GOT3 (cell line): ENCODE measurements around the gene ZNF543.
"Not testable (repeated sequence)": the region's sequence is repeated elsewhere in the genome, so short reads cannot be mapped to it uniquely, and the experiment has no call there.

ENCODE experiments used
- DNase-seq: peaks from one replicate; lab custom pipeline; 2025; ENCODE audit warnings: mixed read lengths; lab: John Stamatoyannopoulos, UW

Gene ZNF543

DNA sequence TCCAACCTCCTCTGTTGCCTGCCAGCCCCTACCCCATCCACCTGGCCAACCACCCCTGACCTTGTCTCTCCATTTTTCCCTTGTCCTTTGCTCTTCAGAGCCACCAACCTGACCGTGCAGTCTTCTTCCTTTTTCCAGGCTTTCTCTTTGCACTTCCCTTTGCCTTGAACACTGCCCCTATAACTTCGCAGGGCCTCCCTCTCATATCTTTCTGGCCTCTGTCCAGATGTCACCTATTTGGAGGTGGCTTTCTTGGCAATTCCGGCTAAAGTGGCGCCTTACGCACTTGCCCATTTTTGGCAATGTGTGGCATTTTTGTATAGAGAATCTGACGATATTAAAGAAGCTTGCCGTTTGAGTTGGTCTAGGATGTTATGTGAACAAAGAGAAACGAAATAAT, 844 bp downstream of the ZNF543 start:
- DNase-seq = no peak

DNA sequence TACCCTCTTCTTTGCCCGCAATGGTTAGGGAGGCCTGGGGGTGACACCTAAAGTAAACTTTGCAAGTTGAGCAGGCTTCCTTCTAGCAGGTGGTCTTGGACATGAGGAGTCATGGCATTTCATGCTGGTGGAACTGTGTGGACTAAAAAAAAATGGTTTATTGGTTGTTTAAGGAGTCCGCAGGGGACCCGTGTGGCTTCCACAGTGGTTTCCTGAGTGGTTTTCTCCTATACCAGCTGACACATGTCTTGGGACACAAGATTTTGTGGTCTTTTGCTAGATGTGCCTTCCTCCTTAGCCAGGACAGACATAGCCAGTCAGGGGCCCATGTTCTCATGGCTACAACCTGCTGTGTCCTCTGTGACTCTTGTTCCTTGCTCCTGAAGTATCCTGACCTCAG, 1.5 kb downstream of the ZNF543 start:
- DNase-seq = no peak

DNA sequence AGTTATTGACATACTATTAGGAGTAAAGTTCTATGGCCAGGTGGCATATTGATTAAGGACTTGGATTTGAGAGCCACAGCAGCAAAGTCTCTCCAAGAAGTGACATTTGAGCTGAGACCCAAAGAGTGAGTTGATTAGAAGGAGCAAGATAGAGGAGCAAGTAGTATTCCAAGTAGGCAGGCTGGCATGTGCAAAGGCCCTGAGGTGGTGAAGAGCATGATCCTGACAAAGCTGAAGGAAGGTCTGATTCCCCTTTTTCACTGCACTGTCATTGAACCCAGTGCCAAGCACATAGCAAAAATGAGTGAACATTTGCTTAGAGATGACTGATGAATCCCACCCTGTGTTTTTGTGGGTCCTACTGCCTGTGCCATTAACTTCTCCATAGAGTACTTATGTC, 4.7 kb downstream of the ZNF543 start:
- no peak for DNase-seq

- DNase-seq = no peak
Observed at GRCh38 chr19:57327993-57328392, 7.7 kb downstream of the ZNF543 start.

GRCh38 chr19:57334191-57334590, 13.9 kb downstream of the ZNF543 start:
- no peak for DNase-seq

DNA sequence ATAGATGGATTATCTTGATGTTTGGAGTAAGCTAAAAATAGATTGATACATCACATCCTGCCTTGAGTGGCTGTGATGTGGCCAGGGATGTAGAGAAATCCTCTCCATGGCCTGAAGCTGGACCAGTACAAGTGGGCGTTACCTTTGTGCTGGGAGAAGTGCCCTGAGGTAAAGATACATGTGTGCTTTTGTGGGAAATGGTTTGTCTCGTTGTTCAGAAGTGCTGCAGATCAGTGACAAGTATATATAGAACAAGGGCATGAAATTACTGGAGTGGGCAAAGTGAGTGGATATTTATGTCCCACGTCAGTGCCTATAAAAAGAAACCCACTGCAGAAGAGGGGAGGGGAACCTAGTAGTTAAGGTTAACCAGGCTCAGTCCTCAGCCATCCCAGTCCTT, 18.6 kb downstream of the ZNF543 start:
- no peak for DNase-seq

- no peak for DNase-seq
Observed at GRCh38 chr19:57342582-57342981, 22.3 kb downstream of the ZNF543 start.

- no peak for DNase-seq
Observed at GRCh38 chr19:57348136-57348535, 27.9 kb downstream of the ZNF543 start.

- peak; percentile 67 for DNase-seq
Observed at GRCh38 chr19:57350877-57351805, 30.9 kb downstream of the ZNF543 start, which contains the start of gene ZNF304. TSS of gene ZNF304 (plus strand) at chr19:57351271. CDS start at chr19:57351665, 394 bp downstream.

DNA sequence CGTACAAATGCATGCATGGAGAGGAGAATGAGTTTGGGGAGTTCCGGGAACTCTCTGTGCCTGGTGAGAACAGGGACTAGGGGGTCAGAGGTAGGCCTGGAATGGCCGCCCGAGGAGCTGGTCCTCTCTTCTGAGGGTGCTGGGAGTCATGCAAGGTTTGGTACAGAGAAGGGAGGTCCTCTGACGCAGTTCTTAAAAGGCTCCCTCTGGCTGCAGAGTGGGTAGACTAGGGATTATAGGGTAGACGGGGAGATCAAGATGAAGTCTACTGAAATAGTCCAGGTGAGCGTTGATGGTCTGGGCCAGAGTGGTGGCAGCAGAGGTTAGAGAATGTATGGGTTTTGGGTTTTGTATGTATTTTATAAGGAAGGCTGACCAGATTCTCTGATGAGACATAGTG, 31.6 kb downstream of the ZNF543 start:
- no peak for DNase-seq

GRCh38 chr19:57355916-57356315, 35.6 kb downstream of the ZNF543 start:
- no peak for DNase-seq

GRCh38 chr19:57357406-57357805, 37.1 kb downstream of the ZNF543 start:
- DNase-seq = no peak

DNA sequence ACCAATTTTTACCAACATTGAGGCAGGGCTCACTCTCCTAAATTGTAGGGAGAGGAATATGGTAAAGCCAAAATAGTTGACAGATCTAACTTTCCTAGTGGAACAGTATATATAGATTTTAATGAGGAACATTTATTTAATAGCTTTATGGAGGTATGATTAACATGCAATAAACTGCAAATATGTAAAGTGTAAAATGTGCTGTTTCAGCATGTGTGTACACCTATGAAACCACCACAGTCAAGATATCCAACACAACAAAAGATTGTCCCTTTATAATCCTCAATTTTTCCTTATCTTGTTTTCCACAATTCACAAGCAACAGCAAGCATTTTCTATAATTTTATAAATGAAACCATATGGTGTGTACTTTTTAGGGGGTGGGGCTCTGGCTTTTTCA, 39.0 kb downstream of the ZNF543 start:
- DNase-seq = no peak

DNA sequence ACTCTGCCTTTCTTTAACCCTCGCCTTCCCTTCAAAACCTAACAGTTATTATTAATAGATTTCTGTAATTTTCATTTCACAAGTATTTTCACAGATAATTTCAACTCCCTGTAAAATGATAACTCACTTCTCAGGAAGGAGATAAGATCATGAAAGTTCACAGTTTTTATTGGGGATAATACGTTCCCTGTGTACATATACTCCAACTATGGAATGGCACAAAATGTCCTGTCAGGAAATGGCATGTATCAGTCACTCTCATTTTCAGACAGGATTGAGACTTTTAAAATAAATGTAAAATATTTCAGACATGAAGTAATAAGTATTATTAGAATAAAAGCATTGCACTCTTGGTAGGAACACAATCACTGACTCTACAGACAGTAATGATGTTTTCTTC, 42.1 kb downstream of the ZNF543 start:
- no peak for DNase-seq

GRCh38 chr19:57362997-57363687, 42.9 kb downstream of the ZNF543 start, which contains the start of the genes TRAPPC2B and ZNF547:
TSS of gene TRAPPC2B (plus strand) at chr19:57363551. CDS start at chr19:57364834, 1,283 bp downstream.
TSS of gene ZNF547 (plus strand) at chr19:57363551. CDS start at chr19:57368556, 5,005 bp downstream.
- peak; percentile 94 for DNase-seq

DNA sequence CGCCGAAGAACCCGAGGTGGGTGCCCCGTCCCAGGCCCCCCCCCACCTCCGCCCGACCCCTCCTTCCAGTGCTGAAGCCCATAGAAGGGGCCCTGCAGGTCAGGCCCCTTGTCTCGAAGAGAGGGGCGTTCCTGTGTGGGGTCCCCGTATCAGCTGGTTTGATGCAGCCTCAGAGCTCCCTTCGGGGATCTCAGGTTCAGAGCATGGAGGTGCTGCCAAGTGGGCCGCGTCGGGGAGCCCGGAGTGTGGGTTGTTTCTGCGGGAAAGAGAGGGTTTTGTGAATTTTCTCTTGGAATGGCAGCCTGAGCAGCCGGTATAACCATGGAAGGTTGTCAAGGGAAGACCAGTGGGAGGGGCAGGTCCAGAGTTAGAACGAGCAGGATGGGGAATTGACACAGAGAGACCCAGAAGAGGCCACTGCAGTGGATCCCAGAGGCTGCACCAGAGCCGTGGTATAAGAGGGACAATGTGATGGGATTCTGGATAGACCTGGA, 43.5 kb downstream of the ZNF543 start:
- DNase-seq = no peak

DNA sequence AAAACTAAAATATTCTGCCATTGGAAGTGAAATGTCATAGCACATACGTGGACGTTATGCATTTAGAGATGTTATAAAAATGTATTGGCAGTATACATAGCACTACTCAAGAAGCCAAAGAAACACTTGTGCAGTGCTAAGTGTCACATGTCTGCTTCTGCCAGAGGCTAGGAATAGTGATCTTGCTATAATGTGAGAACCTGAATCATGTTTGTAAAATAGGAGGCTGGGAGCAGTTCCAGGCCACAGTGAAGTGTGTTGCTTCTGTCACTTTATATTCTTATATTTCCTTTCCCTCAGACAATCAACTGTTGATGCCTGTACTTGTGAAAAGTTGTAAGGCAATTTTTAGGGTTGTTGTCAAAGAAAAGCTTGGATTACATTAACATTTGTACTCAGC, 46.5 kb downstream of the ZNF543 start:
- DNase-seq = no peak

GRCh38 chr19:57374179-57374578, 53.9 kb downstream of the ZNF543 start:
- no peak for DNase-seq

- DNase-seq = not testable (repeated sequence)
Observed at GRCh38 chr19:57374647-57375046, 54.4 kb downstream of the ZNF543 start.

DNA sequence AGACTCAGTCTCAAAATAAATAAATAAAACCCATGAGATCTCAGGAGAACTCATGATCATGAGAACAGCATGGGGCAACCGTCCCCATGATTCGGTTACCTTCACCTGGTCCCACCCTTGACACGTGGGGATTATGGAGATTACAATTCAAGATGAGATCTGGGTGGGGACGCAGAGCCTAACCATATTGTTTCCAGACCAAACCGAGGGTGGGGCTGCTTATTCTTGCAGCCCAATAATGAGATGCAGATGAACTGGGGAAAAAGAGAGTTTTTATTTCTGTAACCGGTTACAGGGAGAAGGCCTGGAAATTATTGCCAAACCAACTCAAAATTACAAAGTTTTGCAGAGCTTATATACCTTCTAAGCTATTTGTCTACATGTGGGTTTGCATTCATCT, 55.9 kb downstream of the ZNF543 start:
- DNase-seq = no peak

DNA sequence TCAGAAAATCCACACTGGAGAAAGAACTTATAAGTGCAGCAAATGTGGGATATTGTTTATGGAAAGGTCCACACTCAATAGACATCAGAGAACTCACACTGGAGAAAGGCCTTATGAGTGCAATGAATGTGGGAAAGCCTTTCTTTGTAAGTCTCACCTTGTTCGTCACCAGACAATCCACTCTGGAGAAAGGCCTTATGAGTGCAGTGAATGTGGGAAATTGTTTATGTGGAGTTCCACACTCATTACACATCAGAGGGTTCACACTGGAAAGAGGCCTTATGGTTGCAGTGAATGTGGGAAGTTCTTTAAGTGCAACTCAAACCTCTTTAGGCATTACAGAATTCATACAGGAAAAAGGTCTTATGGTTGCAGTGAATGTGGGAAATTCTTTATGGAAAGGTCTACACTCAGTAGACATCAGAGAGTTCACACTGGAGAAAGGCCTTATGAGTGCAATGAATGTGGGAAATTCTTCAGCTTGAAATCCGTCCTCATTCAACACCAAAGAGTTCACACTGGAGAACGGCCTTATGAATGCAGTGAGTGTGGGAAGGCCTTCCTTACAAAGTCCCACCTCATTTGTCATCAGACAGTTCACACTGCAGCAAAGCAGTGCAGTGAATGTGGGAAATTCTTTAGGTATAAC, 57.4 kb downstream of the ZNF543 start:
- no peak for DNase-seq
